H1 (cell line): ENCODE data around the gene FDPS.

Experiments
- EGR1 ChIP-seq: IDR thresholded peaks from 2 replicates; pipeline ENCODE4 v1.6.1; 2011; ENCODE audit warnings: low read depth, low read length, borderline replicate concordance
- EZH2 ChIP-seq: fragments of 200-600 bp; sonication (generic); IDR thresholded peaks from 2 replicates; pipeline ENCODE4 v1.7.1; 2012; ENCODE audit warnings: low read depth, mild to moderate bottlenecking, moderate library complexity, low read length, inconsistent platforms; ENCODE audit not compliant: severe bottlenecking
- JUND ChIP-seq: IDR thresholded peaks from 2 replicates; pipeline ENCODE4 v1.6.1; 2011; ENCODE audit warnings: mild to moderate bottlenecking, improper control_type of control experiment, low read length
- NRF1 ChIP-seq: IDR thresholded peaks from 2 replicates; pipeline ENCODE4 v1.6.1; 2011; ENCODE audit warnings: mild to moderate bottlenecking, low read depth, low read length, improper control_type of control experiment
- POLR2A ChIP-seq, 2 experiments: IDR thresholded peaks; 1 replicate in 1 of 2; 2 replicates in 1 of 2; pipeline ENCODE4 v1.6.1; 2011; ENCODE audit warnings: low read depth in 2 of 2, low read length in 2 of 2, mild to moderate bottlenecking in 2 of 2; ENCODE audit errors: control extremely low read depth in 1 of 2
- POLR2AphosphoS5 ChIP-seq: IDR thresholded peaks from 2 replicates; pipeline ENCODE4 v1.6.1; 2011; ENCODE audit warnings: low read depth, low read length
- TF ChIP-seq, protein P1 (sequence below), 3 experiments: IDR thresholded peaks; 1 replicate in 2 of 3; 2 replicates in 1 of 3; pipeline versions ENCODE4 v1.5.1 to v1.6.1; 2011; ENCODE audit warnings: low read length in 3 of 3, mild to moderate bottlenecking in 3 of 3, inconsistent platforms in 2 of 3, low read depth in 1 of 3, moderate library complexity in 1 of 3; ENCODE audit not compliant: insufficient read depth in 1 of 3; ENCODE audit errors: control extremely low read depth in 1 of 3

DNA sequence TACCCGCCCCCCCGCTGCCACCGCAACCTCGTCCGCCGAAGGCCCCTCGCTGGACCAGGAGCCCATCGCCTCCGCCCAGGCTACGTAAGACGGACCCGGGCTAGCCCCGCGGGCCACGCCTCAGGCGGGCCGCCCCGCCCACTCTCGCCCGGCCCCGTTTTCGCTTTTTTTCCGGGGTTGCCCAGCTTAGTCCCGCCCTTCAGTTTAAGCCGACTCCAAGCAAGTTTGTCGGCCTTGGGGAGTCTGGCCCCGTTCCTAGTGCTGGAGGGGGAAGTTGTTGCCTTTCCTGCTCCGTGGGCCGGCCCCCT, 15.0 kb downstream of the FDPS start:
- TF ChIP-seq EZH2 (no peak), POLR2AphosphoS5 (no peak), JUND (no peak), POLR2A (IDR thresholded peaks at IDR 0.05; ENCODE audit: control extremely low read depth in 1 of 2, low read depth in 2 of 2, low read length in 2 of 2) (no peak), EGR1 (no peak), NRF1 (no peak)
- TF ChIP-seq, protein P1, sequence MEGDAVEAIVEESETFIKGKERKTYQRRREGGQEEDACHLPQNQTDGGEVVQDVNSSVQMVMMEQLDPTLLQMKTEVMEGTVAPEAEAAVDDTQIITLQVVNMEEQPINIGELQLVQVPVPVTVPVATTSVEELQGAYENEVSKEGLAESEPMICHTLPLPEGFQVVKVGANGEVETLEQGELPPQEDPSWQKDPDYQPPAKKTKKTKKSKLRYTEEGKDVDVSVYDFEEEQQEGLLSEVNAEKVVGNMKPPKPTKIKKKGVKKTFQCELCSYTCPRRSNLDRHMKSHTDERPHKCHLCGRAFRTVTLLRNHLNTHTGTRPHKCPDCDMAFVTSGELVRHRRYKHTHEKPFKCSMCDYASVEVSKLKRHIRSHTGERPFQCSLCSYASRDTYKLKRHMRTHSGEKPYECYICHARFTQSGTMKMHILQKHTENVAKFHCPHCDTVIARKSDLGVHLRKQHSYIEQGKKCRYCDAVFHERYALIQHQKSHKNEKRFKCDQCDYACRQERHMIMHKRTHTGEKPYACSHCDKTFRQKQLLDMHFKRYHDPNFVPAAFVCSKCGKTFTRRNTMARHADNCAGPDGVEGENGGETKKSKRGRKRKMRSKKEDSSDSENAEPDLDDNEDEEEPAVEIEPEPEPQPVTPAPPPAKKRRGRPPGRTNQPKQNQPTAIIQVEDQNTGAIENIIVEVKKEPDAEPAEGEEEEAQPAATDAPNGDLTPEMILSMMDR (IDR thresholded peaks at IDR 0.05; ENCODE audit: control extremely low read depth in 1 of 3, insufficient read depth in 1 of 3, low read depth in 1 of 3, low read length in 3 of 3), result no peak
